Mesenteric fat pad (tissue), 1 donor: ENCODE results near the gene FYB2. TPM values are rescaled to one million over a fixed set of nuclear protein-coding genes. Genes with fewer than 3 reads are reported as not detected.

ENCODE experiments used
- DNase-seq: peaks from one replicate; pipeline ENCODE4 v3.0.0-alpha.2; 2020; ENCODE audit warnings: low spot score
- total RNA-seq: library from RNA; stranded (reverse); fragmentation: NEBNext Ultra II Directional; extraction: Animal tissue kit (Norgen Biotek cat#: 25700); gene quantifications from one replicate; pipeline ENCODE4 v1.2.1, GENCODE V29; 2021
- donor health status: DM: yes; HTN: yes; CAD: no.

FYB2 gene
- total RNA-seq, 1 donor from 2014 or later, result not detected

DNA sequence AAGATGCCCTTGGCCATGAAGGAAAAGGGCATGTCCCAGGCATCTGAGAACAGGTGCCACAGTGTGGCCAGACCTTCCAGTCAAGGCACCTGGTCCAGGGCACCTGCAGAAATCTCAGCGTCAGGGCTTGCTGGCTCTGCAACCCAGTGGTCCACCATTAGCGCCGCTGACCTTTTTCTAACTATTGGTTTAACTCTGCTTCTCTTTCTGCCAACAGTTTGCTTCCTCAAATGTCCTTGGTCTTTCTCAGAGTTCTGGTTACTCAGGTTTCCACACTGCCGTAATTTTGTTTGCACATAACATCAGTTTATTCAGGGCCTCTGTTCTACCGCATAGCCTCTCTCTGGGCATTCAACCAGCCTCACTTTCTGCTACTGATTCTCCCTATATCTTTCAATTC, 16.5 kb upstream of the FYB2 start:
- DNase-seq, result no peak

DNA sequence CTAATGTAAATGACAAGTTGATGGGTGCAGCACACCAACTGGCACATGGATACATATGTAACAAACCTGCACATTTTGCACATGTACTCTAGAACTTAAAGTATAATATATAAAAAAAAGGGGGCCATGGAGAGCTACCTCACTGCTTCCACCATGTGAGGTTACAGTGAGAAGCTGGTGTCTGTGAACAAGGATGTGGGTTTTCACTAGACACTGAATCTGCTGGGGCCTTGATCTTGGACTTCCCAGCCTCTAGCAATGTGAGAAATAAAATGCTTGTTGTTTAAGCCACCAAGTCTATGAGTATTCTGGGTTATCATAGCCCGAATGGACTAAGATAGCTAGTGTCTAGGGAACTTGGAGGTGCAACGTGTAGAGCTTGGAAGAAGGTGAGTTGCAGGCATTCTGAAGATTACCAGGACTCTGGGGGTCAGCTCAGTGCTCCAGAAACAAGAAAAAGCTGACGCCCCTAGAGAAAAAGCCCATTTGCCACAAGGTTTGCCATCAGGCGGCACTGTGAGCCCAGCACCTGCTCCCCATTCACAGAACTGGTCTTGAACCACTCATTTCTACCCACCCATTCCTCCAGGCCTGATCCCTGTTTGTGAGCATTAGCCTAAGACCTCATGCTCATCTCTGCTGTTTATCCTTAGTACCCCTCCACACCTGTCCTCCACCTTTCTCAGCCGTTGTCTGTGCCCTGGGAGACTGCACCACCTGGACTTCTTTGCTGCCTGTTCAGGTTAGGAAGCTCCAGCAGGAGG, 15.1 kb upstream of the FYB2 start:
- no peak for DNase-seq

DNA sequence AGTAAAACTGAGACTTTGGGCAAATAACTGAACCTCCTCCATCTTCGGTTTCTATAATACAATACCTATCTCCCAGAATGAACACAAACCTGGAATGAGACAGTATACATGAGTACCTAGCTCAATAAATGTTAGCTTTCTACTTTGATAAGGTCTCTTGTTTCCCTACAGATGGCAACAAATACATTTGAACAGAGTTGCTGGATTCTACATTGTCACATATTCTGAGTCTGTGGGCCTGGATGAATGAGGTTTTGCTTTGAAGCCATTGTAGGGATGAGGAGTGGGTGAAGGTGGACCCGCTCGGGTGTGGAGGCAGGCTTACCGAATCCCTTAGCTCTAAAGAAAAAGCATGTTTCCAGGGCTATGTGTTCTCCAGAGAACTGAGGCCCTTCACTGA, 13.9 kb upstream of the FYB2 start:
- DNase-seq, result no peak

DNA sequence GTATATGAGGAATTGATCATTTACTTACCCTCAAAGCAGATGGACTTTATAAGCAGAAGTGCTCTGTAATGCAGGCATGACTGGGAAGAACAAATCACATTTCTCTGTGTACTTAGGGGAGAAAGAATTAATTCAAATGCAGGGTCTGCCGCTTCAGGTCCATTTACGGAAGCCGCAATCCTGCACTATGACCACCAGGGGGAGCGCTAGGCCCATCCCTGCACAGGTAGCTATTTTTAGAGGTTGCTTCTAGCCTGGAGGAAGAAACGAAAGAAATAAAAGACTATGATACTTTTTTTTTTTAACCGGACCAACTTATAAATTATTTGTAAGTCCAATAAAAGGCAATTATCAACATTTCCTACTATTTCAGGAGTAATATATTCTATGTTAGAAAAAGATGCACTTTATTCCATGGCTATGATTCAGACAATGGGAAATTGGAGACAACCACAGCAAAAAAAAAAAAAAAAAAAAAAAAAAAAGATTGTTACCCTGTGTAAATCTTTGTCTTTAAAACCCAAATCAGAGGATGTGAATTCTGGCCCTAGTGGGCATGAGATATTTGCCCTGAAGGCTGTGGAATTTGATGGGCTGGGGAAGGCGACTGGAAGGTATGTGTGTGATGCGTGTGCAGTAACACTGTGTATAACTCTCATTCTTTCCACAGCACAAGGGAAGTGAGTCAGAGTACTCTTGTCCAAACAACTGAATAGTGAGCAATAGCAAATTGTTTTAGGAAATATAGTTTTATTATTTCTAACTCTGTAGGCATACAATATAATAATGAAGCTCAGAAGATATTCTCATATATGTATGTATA, 12.9 kb upstream of the FYB2 start:
- DNase-seq, result no peak

DNA sequence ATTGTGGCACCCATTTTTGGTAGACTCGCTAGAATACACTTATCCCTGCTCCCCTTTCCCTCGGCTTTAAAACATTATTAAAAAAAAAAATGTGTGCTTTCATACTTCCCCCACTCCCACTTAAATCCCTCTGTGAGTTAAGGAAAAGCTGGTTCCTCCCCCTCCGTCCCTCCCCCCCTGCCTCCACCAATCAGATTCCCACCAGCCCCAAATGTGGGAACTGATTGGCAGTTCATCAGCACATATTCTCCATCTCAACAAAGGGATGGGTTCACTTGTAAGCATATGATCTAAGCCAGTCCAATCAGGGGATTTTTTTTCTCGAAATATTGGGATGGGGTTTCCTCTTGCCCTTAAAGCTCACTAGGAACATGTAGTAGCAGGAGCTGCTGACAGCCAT, 10.8 kb upstream of the FYB2 start:
- DNase-seq, result no peak

DNA sequence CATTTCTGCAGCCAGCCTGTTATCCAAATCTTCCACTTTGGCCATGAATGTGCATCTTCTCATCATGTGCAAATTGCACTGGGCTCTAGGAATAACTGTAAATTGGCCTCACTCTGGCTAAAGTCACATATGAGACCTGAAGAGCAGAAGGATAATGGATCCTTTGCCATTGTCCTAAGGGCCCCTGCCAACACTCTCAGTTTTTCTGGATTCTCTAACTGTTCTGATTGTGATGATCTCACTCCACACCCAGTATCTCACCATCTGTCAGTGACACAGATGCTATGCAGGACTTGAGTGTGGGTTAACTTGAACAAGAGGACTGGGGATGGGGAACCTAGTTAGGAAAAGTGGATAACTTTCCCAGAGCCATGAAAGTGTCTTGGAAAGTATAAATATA, 8.5 kb upstream of the FYB2 start:
- DNase-seq, result no peak

DNA sequence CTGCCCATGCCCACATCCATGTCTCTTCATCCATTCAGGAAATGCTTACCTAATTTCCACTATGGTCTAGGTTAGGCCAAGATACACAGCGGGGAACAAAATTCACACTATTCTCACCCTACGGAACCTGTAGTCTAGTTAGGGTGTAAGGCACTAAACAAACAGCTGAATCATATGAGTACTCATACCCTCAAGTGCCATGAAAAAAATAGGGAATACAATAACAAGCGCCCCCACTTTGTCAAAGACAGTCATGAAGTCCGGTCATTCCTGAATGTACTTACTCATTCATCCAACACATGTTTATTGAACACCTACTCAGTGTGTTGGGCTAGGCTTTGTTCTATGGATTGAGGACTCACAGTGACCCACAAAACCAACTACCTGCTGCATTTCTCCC, 6.2 kb upstream of the FYB2 start:
- DNase-seq, result no peak

DNA sequence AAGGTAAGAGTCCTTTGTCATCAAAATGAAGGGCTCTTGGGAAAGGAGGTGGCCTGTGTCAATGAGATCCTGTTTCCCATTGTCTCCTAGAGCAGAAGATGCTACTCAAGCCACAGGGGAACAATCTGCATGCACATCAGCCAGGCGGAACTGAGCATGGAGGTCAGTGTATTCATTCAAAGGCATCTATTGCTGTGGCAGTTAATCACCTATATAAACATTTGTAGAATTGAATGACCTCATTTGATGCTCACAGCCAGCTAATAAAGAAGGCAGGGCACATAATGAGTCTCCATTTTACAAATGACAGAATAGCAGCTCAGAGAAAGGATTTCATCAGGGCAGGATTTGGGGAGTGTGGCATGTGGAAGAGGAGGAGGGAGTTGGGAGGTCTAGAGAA, 5.7 kb upstream of the FYB2 start:
- no peak for DNase-seq

DNA sequence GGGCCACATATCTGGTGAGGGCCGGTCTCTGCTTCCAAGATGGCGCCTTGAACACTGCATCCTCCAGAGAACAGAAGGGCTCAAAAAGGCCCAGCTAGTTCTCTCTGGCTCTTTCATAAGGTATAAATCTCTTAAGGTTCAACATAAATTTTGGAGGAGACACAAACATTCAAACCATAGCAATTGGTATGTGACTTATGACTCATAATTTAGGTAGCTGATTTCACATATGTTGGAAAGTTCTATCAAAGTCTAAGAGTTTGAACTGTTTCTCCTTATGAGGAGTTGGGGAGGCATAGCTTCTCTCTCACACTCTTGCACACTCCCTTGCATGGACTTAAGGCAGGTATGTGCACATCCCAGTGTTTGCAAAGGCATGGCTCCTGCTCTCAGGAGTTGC, 5.1 kb upstream of the FYB2 start:
- DNase-seq, result no peak

DNA sequence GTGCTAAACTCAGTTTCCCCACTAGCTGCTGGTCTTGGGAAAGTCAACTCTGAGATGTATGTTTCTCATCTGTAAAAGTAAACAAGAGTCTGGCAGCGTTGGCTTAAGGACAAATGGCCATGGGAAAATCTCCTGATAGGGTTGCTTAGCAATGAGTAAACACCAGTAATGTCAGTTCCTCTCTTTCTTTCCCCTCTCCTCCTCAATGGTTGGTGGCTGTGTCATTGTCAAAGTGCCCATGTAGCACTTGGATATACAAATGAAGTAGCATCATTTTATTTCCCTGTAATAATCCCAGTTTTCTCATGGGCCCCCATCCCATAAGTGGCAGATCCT, 2.2 kb upstream of the FYB2 start:
- DNase-seq, result no peak

DNA sequence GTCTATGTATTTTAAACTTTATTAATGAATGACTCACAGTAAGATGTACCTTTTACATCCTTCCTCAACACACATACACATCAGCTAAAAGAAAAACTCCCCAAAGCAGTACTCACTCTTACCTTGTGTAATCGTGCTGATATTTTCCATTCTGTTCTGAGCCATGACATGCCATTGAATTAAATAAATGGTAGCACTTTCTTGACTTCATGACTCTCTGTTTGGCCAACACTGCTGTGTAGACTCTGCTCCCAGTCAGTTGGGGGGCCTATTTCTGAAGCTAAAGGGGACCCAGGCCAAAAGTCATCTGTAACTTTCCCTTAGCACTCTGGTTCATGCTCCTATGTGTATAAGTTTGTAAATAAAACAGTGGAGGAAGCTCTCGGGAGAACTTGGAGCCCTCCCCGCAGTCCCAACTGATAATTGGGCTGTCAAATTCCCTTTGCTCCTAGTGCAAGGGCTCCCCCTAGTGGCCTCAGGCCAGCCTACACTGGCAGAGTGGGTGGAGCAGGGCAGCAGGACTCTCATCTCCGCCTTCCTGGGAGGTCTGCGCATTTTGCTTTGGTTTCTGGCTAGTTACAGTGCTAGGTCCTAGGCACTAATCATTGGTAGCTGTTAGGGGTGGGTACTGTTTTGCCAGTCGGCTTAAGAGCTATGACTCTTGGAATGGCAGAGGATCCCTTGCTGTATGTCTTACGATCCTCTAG, 1.7 kb upstream of the FYB2 start:
- DNase-seq, result no peak

DNA sequence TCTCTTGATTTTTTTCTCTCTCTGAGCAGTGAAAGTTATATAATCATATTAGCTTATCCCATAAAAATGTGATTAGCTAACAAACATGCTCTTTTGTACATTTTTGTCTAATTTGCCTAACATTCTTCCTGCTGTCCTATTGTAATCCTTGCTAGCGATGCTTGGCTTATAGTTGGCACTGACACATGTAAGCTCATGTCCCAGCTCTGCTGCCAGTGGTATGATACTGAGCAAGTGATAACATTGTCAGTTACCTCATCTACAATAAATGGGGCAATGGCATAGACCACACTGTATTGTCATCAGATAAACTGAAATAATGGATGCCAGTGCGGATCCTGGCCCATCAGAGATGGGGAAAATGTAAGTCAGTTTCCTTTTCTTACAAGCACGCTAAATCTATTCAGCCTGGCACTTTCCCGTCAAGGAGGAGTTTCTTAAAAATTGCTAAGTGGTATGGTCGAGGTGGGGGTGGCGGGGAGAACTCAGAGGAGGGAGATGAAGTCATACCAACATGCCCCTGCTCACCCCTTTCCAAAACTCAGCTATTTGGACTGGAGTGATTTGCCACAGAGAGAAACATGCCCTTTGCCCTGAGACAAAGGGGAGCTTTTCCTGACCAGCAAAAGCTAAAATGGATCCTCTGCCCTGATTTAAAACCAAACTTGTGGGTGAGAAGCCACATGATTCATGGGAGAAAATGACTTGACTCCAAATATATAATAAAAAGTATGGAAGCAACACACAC, 1.3 kb downstream of the FYB2 start:
- no peak for DNase-seq

DNA sequence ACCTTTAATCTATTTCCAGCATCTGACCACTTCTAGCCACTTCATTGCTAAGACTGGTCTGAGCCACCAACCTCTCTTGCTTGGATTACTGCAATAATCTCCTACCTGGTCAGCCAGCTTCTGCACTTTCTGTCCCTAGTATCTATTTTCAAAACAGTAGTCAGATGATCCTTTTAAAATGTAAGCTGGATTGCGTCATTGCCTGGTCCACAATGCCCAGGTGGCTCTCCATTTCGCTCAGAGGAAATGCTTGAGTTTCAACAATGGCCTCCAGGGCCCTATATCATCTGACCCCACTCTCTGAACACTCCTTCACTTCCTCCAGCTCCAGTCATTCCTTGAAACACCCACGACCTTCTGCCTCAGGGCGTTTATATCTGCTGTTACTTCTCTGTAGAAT, 2.3 kb downstream of the FYB2 start:
- DNase-seq, result no peak

DNA sequence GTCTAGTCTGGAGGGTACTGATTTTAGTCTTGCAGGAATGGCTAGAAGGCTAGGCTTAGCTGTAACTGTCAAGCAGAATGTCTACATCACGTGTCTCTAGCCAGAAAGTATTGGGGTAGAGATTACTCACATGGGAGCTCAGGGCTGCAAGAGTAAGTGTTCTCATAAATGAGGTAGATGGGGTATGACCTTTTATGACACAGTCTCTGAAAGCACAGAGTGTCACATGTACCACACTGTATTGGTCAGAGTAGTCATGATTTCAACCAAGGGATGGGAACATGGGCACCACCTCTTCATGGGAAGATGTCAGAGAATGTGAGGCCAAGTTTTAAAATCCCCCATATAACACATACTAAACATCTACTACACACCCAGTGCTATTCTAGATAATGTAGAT, 2.9 kb downstream of the FYB2 start:
- no peak for DNase-seq

DNA sequence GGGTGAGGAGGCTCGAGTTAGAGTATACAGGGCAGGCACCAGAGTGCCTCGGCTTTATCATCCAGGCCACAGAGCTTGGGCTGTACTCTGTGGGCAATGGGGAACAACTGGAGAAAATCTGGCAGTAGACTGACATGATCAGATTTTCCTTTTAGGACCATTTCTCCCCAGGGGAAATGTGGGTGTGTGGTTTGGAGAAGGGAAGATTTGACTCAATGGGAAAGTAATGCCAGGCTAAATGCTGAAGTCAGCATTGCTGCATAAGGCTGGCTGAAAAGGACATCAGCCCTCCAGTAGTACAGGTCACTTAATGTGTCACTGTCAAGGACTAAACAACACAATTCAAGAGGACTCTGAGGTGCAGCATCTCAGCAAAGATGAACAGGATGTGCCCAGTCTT, 5.0 kb downstream of the FYB2 start:
- no peak for DNase-seq

DNA sequence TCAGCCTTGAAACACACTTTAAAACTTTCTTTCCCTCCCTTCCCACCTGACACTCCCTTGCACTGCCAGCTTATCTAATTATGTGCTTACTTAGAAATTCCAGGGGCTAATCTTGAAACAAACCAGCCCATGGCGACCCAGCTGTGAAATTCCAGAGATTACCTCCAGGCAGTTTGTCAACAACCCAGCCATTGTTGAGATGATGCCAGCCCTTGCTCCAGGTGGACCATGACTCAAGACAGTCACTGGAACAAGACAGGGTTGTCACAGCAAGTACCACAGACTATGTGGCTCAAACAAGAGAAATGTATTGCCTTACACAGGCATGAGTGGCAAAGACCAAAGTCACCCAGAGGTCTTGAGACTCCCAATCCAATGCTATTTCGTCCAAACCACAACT, 7.9 kb downstream of the FYB2 start:
- no peak for DNase-seq

DNA sequence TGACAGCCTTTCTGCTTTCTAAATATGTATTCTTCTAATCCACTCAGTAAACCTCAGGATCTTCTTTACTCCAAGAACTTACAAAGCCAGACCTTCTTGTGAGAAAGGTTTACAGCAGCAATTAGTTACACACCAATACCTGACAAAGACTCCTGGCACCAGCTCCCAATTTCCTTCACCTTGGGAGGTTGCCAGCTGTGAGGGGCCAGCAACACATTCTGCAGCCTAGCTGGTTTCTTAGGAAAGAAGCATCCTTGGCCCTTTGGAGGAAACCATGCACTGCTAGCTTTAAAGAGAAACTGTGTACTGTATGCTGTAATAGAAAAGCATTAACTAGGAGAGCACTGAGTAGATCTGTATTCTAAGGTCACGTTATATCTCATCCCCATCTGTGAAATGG, 10.8 kb downstream of the FYB2 start:
- DNase-seq, result no peak

DNA sequence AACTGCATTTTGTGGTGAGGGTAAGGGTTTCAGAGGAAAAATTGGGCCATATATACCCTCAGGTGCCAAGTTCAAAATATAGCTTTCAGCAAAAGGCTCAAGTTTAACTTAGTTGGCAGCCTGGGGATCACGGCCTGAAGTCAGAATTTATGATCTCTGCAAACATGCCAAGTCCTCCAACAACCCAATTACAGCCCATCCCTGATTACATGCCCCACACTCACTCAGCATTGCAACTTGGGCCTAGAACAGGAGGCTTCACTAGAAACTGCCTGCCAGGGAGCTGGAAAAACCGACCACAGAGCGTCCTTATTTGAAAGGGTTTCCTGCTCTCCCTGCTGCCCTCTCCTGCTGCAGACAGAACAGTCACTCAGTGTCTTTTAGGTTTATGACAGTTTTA, 12.4 kb downstream of the FYB2 start:
- DNase-seq, result no peak

DNA sequence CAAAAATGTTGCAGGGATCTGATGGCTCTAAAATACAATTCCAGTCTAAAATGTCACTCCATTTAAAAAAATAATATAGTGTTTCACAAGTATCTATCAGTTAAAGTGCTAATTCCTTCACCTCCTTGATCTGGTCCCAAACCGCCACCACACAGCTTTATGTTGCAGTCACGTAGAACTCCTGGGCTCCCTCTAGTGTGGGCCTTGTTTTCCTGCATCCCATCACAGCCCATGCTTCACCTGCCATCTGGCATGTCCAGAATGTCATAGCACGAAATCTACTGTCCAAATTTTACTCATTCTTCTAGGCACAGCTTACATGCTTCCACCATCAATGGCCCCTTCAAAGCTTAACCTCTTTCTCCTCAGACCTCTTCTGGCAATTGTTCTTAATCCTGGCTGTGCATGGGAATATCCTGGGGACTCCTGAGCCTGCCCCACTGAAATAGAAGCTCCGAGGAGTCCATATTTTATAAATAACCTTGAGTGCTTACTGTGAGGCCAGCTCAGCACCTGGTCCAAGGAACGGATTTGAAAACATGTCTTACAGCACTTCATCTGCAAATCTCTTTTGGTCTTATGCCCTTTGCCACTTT, 15.5 kb downstream of the FYB2 start:
- no peak for DNase-seq

DNA sequence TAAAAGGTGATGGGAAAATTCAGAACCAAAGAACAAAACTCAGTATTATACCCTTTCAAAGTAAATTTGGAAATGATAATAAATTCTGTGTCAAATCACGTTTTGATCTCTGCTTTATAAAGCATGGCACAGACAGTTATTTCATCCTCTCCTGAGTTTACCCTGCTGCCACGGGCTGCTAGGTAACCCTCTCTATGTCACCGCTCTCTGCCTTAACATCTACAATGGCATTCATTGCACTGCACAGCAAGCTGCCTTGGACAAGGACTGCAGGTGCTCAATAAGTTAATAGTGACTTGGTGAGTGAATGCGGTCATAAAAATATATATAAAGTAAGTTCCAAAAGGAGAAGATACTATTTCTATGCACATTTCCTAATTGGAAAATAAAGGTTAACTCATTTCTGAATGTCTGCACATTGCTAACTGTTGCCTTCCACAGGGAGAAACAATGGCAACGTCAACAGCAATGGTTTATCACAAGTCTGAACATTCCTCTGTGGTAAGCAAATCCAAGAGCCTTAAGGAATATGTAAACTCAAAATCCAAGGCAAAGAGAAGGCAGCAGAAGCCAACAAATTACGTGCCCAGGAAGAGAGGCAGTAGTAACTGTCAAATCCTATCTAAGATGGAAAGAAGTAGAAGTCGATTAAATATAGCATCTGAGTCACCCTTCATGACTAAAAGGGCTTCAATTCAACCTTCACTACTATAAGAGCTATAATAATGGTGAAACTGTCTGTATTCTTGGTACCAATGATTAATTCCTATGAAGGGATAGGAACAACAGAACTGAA, 19.4 kb downstream of the FYB2 start:
- DNase-seq, result no peak
